ENCODE results near the gene ZNF839.

The ZNF839 gene

DNA sequence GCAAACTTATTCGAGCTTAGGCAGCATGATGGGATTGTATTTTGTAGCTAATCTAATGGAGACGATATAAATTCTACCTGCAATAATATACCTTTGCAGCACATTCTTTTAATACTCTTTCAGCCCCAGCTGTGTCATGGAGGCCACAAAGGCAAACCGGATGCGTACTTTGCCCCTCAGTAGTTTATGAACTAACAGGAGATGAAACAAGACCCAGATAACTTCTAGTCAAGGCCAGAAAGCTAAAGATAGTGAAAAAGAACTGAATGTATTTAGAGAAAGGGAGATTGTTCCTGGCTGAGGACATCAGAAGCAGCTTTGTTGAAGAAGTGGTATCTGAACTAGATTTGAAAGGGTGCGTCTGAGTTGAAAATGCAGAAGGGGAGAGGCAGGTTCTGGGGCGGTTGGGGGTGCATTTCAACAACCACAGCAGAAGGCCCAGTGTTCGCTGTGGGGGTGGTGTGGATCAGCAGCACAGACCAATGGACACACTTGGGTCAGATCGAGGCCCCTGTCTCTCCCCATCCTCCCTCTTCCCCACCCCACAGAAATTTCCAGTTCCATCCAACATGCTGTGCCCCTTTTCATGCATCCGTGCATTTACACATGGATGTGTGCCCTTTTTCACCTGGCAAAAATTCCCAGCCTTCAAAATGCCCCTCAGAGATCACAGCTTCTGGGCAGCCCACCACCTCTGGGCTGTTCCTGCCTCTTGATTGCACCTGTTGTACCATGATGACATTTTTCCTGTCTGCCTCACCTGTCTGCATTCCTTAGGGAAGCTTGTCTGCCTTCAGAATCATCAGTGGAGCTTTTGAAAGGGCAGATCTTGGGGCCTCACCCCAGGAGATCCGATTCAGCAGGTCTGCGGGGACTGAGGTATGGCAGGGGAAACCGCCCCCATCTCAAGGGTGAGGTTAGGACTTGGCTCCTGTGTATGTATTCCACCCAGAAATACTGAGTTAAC, 2.2 kb downstream of the ZNF839 start:
- TF ChIP-seq, protein P1, sequence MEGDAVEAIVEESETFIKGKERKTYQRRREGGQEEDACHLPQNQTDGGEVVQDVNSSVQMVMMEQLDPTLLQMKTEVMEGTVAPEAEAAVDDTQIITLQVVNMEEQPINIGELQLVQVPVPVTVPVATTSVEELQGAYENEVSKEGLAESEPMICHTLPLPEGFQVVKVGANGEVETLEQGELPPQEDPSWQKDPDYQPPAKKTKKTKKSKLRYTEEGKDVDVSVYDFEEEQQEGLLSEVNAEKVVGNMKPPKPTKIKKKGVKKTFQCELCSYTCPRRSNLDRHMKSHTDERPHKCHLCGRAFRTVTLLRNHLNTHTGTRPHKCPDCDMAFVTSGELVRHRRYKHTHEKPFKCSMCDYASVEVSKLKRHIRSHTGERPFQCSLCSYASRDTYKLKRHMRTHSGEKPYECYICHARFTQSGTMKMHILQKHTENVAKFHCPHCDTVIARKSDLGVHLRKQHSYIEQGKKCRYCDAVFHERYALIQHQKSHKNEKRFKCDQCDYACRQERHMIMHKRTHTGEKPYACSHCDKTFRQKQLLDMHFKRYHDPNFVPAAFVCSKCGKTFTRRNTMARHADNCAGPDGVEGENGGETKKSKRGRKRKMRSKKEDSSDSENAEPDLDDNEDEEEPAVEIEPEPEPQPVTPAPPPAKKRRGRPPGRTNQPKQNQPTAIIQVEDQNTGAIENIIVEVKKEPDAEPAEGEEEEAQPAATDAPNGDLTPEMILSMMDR (conservative IDR thresholded peaks at IDR 0.05; ENCODE audit: low read length), result no peak
- TF ChIP-seq EZH2phosphoT487 (IDR thresholded peaks at IDR 0.05; ENCODE audit: borderline replicate concordance), result no peak
- Histone ChIP-seq H3K36me3 (ENCODE audit: insufficient read depth, low read length) (no peaks in the 10 kb centered on the region), H3K9me3 (ENCODE audit: insufficient read depth, low read depth, low read length) (no peaks in the 10 kb centered on the region), H2AFZ (ENCODE audit: low read length) (no peak overlapping the region), H3K79me2 (ENCODE audit: insufficient read depth, low read length) (peaks cover 17% of the 10 kb centered on the region), H3K9ac (ENCODE audit: low read depth, low read length, poor library complexity, severe bottlenecking) (peak overlapping the region; percentile 90), H3K4me2 (ENCODE audit: low read depth, low read length, poor library complexity, severe bottlenecking) (peak overlapping the region; percentile 98), H3K4me1 (ENCODE audit: insufficient read depth, low read length, poor library complexity, severe bottlenecking) (peaks cover 26% of the 10 kb centered on the region), H3K27me3 (ENCODE audit: insufficient read depth, low read length, poor library complexity, severe bottlenecking) (no peaks in the 10 kb centered on the region), H3K4me3 (ENCODE audit: low read length, poor library complexity, severe bottlenecking) (peak overlapping the region; percentile 98), H3K9me2 (replicated peaks; ENCODE audit: low read depth, low read length) (no peaks in the 10 kb centered on the region), H3F3A (ENCODE audit: low read depth) (no peaks in the 10 kb centered on the region), H4K20me1 (ENCODE audit: insufficient read depth, low read length, poor library complexity, severe bottlenecking) (no peaks in the 10 kb centered on the region)

- H2AFZ ChIP-seq (ENCODE audit: low read length), result no peak overlapping the region
- no peak overlapping the region for H3K9ac ChIP-seq (ENCODE audit: low read depth, low read length, poor library complexity, severe bottlenecking)
- peak overlapping the region; percentile 11 for H3K4me2 ChIP-seq (ENCODE audit: low read depth, low read length, poor library complexity, severe bottlenecking)
- H3K4me1 ChIP-seq (ENCODE audit: insufficient read depth, low read length, poor library complexity, severe bottlenecking), result peaks cover 21% of the 10 kb centered on the region
- H3F3A ChIP-seq (ENCODE audit: low read depth), result no peaks in the 10 kb centered on the region
- H3K27me3 ChIP-seq (ENCODE audit: insufficient read depth, low read length, poor library complexity, severe bottlenecking), result no peaks in the 10 kb centered on the region
- H3K4me3 ChIP-seq (ENCODE audit: low read length, poor library complexity, severe bottlenecking), result no peak overlapping the region
- H3K9me2 ChIP-seq (replicated peaks; ENCODE audit: low read depth, low read length), result no peaks in the 10 kb centered on the region
- H4K20me1 ChIP-seq (ENCODE audit: insufficient read depth, low read length, poor library complexity, severe bottlenecking), result no peaks in the 10 kb centered on the region
- no peak for TF ChIP-seq EZH2phosphoT487 (IDR thresholded peaks at IDR 0.05; ENCODE audit: borderline replicate concordance)
- TF ChIP-seq, protein P1 (conservative IDR thresholded peaks at IDR 0.05; ENCODE audit: low read length), result peak; percentile 93
- no peaks in the 10 kb centered on the region for H3K9me3 ChIP-seq (ENCODE audit: insufficient read depth, low read depth, low read length)
- peaks cover 17% of the 10 kb centered on the region for H3K79me2 ChIP-seq (ENCODE audit: insufficient read depth, low read length)
- no peaks in the 10 kb centered on the region for H3K36me3 ChIP-seq (ENCODE audit: insufficient read depth, low read length)
These were observed 3.6 kb downstream of the ZNF839 start for GRCh38 chr14:102323102-102323501.

GRCh38 chr14:102325791-102326345, 6.3 kb downstream of the ZNF839 start:
- Histone ChIP-seq H3K36me3 (ENCODE audit: insufficient read depth, low read length) (no peaks in the 10 kb centered on the region), H3K9me3 (ENCODE audit: insufficient read depth, low read depth, low read length) (no peaks in the 10 kb centered on the region), H3F3A (ENCODE audit: low read depth) (no peaks in the 10 kb centered on the region), H3K79me2 (ENCODE audit: insufficient read depth, low read length) (peaks cover 2% of the 10 kb centered on the region), H3K4me2 (ENCODE audit: low read depth, low read length, poor library complexity, severe bottlenecking) (no peak overlapping the region), H3K4me3 (ENCODE audit: low read length, poor library complexity, severe bottlenecking) (no peak overlapping the region), H3K27me3 (ENCODE audit: insufficient read depth, low read length, poor library complexity, severe bottlenecking) (no peaks in the 10 kb centered on the region), H3K9me2 (replicated peaks; ENCODE audit: low read depth, low read length) (no peaks in the 10 kb centered on the region), H4K20me1 (ENCODE audit: insufficient read depth, low read length, poor library complexity, severe bottlenecking) (no peaks in the 10 kb centered on the region), H3K9ac (ENCODE audit: low read depth, low read length, poor library complexity, severe bottlenecking) (no peak overlapping the region), H2AFZ (ENCODE audit: low read length) (no peak overlapping the region), H3K4me1 (ENCODE audit: insufficient read depth, low read length, poor library complexity, severe bottlenecking) (peaks cover 6% of the 10 kb centered on the region)
- TF ChIP-seq, protein P1 (conservative IDR thresholded peaks at IDR 0.05; ENCODE audit: low read length), result no peak
- TF ChIP-seq EZH2phosphoT487 (IDR thresholded peaks at IDR 0.05; ENCODE audit: borderline replicate concordance), result no peak

Measured in Loucy (cell line).